ENCODE data around the gene GLCCI1.

DNA sequence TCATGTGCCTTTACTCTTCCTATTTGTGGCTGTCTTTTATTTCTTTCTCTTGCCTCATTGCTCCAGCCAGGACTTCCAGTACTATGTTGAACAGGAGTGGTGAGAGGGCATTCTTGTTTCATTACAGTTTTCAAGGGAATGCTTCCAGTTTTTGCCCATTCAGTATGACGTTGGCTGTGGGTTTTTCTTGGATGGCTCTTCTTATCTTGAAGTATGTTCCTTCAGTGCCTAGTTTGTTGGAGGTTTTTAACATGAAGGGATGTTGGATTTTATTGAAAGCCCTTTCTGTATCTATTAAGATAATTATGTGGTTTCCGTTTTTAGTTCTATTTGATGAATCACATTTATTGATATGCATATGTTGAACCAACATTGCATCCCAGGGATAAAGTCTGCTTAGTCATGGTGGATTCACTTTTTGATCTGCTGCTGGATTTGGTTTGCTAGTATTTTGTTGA lies 96.8 kb downstream of the GLCCI1 start:
- TF ChIP-seq GATA2 (IDR thresholded peaks at IDR 0.05; ENCODE audit: low read depth, low read length) (no peak), GATA3 (IDR thresholded peaks at IDR 0.05; ENCODE audit: low read depth, low read length) (no peak)

Measured in SH-SY5Y (cell line).